Omental fat pad (tissue), 4 donors: ENCODE measurements around the gene RASGRF1. TPM values are rescaled to one million over a fixed set of nuclear protein-coding genes. Genes with fewer than 3 reads are reported as not detected.
"Not testable (repeated sequence)": the region's sequence is repeated elsewhere in the genome, so short reads cannot be mapped to it uniquely, and the experiment has no call there.

Experiments used
- ATAC-seq: fragments of 150-250 bp; one replicate; pipeline ENCODE4 v1.9.1; 2016; ENCODE audit warnings: mild to moderate bottlenecking, moderate library complexity; ENCODE audit not compliant: low FRiP score
- DNase-seq: peaks from one replicate; pipeline ENCODE4 v3.0.0-alpha.2; 2019; ENCODE audit warnings: low spot score
- total RNA-seq, 4 donors: library from RNA; depleted of rRNA; stranded (reverse); fragments of >200 nt; gene quantifications; one replicate each; pipeline ENCODE4 v1.1.0, GENCODE V29; 2016
- TF ChIP-seq, protein P1 (sequence below), 3 donors: fragments of 450-650 bp; IDR thresholded peaks; one replicate each; pipeline ENCODE4 v1.5.1; 2016 to 2017; ENCODE audit warnings: antibody characterized with exemption in 3 of 3, mild to moderate bottlenecking in 3 of 3, moderate library complexity in 2 of 3

RASGRF1 gene
- total RNA-seq, 4 donors from 2014 or later: 0.13 to 0.32 (median 0.24) TPM; not detected in 1

- no peak for DNase-seq
- TF ChIP-seq, protein P1, sequence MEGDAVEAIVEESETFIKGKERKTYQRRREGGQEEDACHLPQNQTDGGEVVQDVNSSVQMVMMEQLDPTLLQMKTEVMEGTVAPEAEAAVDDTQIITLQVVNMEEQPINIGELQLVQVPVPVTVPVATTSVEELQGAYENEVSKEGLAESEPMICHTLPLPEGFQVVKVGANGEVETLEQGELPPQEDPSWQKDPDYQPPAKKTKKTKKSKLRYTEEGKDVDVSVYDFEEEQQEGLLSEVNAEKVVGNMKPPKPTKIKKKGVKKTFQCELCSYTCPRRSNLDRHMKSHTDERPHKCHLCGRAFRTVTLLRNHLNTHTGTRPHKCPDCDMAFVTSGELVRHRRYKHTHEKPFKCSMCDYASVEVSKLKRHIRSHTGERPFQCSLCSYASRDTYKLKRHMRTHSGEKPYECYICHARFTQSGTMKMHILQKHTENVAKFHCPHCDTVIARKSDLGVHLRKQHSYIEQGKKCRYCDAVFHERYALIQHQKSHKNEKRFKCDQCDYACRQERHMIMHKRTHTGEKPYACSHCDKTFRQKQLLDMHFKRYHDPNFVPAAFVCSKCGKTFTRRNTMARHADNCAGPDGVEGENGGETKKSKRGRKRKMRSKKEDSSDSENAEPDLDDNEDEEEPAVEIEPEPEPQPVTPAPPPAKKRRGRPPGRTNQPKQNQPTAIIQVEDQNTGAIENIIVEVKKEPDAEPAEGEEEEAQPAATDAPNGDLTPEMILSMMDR (IDR thresholded peaks at IDR 0.05): no peak
- ATAC-seq: no peak
Observed at GRCh38 chr15:78997981-78998499, 92.5 kb downstream of the RASGRF1 start.

DNA sequence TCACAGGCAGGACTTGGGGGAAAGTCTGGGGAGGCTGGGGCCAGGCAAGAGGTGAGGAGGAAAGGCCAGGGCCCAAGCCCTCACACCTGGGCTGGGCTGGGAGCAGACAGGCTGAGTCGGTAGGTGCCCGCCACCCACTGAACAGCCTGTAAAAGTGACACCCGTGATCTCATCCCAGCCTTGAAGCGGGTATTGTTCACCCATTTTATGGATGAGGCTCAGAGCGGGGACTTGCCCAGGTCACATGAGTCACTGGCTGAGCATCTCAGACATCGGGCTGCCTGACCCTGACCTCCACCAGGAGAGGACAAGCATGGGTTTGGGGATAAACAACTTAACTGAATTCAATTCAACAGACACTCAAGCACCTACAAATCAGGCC is 93.7 kb downstream of the RASGRF1 start:
- DNase-seq (no peak), ATAC-seq (no peak)
- TF ChIP-seq, protein P1 (IDR thresholded peaks at IDR 0.05): no peak

GRCh38 chr15:78995921-78996893 is 94.4 kb downstream of the RASGRF1 start:
- TF ChIP-seq, protein P1 (IDR thresholded peaks at IDR 0.05): no peak
- DNase-seq: no peak
- no peak for ATAC-seq

DNA sequence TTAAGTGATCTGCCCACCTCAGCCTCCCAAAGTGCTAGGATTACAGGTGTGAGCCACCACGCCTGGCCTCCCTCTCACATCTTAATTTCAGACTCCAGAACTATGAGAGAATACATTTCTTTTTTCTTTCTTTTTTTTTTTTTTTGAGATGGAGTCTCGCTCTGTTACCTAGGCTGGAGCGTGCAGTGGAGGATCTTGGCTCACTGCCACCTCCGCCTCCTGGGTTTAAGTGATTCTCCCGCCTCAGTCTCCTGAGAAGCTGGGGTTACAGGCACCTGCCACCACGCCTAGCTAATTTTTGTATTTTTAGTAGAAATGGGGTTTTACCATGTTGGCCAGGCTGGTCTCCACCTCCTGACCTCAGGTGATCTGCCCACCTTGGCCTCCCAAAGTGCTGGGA is 95.4 kb downstream of the RASGRF1 start:
- not testable (repeated sequence) for DNase-seq, ATAC-seq

DNA sequence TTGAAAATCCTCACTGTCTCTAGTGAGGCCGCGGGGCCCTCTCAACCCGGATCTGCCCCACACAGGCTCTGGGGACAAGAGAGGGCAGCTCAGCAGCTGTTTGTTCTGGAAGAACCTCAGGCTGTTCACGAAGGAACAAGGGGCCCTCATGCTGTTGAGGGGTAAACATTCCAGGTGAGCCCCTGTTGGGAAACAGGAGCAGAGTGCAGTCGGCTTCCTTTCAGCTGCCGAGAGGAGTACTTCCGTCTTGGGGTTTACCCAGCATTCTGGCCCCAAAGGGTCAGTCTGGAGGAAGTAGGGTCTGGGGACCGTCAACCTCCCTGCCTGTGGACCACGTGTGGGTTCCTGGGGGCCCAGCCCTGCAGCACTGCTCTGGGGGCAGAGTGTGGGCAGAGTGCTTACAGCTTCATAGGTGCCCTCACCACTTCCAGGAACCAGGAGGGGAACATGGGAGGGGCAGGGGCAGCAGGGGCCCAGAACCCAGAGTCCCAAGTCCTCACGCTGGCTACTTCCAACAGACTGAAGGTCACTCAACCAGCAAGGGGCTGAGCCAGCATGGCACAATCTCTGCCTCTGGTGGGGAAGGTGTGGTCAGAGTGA is 96.5 kb downstream of the RASGRF1 start:
- no peak for DNase-seq
- TF ChIP-seq, protein P1 (IDR thresholded peaks at IDR 0.05): no peak
- no peak for ATAC-seq

DNA sequence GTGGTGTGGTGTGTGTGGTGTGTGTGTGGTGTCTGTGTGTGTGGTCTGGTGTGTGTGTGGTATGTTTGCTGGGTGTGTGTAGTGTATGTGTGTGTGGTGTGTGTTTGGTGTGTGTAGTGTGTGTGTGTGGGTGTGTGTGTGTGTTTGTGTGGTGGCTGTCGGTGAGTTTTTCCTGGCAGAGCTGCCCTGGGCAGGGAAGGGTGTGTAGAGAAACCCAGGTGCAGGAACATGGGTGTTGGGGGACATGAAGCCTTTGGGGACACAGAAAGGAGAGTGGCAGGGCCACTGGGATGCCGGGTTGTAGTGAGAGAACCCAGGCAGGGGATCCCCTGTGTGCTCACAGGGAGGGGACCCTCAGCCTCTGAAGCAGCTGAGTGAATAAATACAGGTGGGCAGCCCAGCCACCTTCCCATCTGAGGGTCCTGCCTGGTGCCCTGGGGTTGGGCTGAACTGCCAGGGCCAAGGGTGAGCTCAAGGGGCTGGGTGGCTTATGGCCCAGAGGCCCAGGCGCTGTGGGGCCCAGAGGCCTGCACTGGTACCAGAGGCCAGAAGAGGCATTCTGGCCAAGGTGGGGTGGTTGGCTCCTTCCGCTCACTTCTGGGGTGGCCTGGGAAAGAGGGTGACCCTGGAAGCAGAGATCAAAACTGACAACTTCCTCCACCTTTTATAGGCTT is 97.2 kb downstream of the RASGRF1 start:
- TF ChIP-seq, protein P1 (IDR thresholded peaks at IDR 0.05): no peak
- no peak for ATAC-seq
- no peak for DNase-seq
